ENCODE results near the gene TMEM151B.

DNA sequence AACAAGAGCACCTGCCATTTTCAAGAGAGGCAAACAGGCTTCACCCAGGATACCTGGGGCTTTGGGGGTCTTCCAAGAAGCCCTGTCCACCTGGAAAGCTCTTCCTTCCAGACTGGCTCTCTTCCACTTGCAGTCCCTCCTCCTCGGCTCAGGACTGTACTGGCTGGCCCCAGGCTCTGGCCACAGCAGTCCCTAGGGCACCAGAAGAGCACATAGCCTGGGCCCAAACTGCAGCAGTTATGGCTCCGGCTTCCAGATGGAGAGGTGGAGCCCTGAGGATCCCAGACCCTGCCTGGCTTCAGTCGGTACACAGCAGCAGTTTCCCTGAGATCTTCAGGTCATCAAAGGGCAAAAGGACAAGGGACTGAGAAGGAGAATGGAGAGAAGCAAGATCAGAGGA, 11.3 kb upstream of the TMEM151B start:
- TF ChIP-seq, protein P1, sequence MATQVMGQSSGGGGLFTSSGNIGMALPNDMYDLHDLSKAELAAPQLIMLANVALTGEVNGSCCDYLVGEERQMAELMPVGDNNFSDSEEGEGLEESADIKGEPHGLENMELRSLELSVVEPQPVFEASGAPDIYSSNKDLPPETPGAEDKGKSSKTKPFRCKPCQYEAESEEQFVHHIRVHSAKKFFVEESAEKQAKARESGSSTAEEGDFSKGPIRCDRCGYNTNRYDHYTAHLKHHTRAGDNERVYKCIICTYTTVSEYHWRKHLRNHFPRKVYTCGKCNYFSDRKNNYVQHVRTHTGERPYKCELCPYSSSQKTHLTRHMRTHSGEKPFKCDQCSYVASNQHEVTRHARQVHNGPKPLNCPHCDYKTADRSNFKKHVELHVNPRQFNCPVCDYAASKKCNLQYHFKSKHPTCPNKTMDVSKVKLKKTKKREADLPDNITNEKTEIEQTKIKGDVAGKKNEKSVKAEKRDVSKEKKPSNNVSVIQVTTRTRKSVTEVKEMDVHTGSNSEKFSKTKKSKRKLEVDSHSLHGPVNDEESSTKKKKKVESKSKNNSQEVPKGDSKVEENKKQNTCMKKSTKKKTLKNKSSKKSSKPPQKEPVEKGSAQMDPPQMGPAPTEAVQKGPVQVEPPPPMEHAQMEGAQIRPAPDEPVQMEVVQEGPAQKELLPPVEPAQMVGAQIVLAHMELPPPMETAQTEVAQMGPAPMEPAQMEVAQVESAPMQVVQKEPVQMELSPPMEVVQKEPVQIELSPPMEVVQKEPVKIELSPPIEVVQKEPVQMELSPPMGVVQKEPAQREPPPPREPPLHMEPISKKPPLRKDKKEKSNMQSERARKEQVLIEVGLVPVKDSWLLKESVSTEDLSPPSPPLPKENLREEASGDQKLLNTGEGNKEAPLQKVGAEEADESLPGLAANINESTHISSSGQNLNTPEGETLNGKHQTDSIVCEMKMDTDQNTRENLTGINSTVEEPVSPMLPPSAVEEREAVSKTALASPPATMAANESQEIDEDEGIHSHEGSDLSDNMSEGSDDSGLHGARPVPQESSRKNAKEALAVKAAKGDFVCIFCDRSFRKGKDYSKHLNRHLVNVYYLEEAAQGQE (IDR thresholded peaks at IDR 0.05; ENCODE audit: borderline replicate concordance): no peak
- TF ChIP-seq SMC3 (conservative IDR thresholded peaks at IDR 0.05; ENCODE audit: poor library complexity) (no peak), MXI1 (conservative IDR thresholded peaks at IDR 0.05; ENCODE audit: poor library complexity, severe bottlenecking) (no peak), EP300 (conservative IDR thresholded peaks at IDR 0.05; ENCODE audit: poor library complexity, severe bottlenecking) (no peak)
- TF ChIP-seq, protein P2, sequence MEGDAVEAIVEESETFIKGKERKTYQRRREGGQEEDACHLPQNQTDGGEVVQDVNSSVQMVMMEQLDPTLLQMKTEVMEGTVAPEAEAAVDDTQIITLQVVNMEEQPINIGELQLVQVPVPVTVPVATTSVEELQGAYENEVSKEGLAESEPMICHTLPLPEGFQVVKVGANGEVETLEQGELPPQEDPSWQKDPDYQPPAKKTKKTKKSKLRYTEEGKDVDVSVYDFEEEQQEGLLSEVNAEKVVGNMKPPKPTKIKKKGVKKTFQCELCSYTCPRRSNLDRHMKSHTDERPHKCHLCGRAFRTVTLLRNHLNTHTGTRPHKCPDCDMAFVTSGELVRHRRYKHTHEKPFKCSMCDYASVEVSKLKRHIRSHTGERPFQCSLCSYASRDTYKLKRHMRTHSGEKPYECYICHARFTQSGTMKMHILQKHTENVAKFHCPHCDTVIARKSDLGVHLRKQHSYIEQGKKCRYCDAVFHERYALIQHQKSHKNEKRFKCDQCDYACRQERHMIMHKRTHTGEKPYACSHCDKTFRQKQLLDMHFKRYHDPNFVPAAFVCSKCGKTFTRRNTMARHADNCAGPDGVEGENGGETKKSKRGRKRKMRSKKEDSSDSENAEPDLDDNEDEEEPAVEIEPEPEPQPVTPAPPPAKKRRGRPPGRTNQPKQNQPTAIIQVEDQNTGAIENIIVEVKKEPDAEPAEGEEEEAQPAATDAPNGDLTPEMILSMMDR (IDR thresholded peaks at IDR 0.05; ENCODE audit: poor library complexity, severe bottlenecking): no peak
